HFF-Myc (cell line): ENCODE results near the gene HSPB6.

Source experiments
- DNase-seq: peaks from one replicate; pipeline ENCODE4 v3.0.0-alpha.2; 2011; ENCODE audit warnings: low read depth; ENCODE audit errors: extremely low read depth
- H3K4me3 ChIP-seq: replicated peaks from 2 replicates; pipeline ENCODE4 v1.5.1; 2011; ENCODE audit warnings: low read depth, mild to moderate bottlenecking, control low read depth, low read length
- CTCF ChIP-seq: IDR thresholded peaks from 2 replicates; pipeline ENCODE4 v1.5.1; 2012; ENCODE audit warnings: mild to moderate bottlenecking, low read depth, low read length, control low read depth; ENCODE audit errors: missing control alignments

Gene HSPB6

GRCh38 chr19:35722461-35722860 is 34.4 kb downstream of the HSPB6 start:
- no peak for DNase-seq
- no peak for TF ChIP-seq CTCF
- no peak overlapping the region for H3K4me3 ChIP-seq

GRCh38 chr19:35721374-35721773 is 35.5 kb downstream of the HSPB6 start:
- no peak overlapping the region for H3K4me3 ChIP-seq
- DNase-seq: no peak
- TF ChIP-seq CTCF: no peak

- TF ChIP-seq CTCF: no peak
- no peak for DNase-seq
- H3K4me3 ChIP-seq: no peak overlapping the region
Observed at GRCh38 chr19:35720648-35721047, 36.2 kb downstream of the HSPB6 start.

- H3K4me3 ChIP-seq: no peak overlapping the region
- no peak for TF ChIP-seq CTCF
- no peak for DNase-seq
Observed at GRCh38 chr19:35720163-35720524, 36.7 kb downstream of the HSPB6 start.

- no peak for DNase-seq
- peak overlapping the region; percentile 83 for H3K4me3 ChIP-seq
- TF ChIP-seq CTCF: no peak
Observed at GRCh38 chr19:35719402-35720162, 37.2 kb downstream of the HSPB6 start.

- peak overlapping the region; percentile 83 for H3K4me3 ChIP-seq
- DNase-seq: no peak
- no peak for TF ChIP-seq CTCF
Observed at GRCh38 chr19:35718345-35719041, 38.3 kb downstream of the HSPB6 start.
